Sigmoid colon (tissue), 7 donors: ENCODE results near the gene TCF7L1. TPM values are rescaled to one million over a fixed set of nuclear protein-coding genes. Genes with fewer than 3 reads are reported as not detected.

Experiments
- DNase-seq: peaks from one replicate; pipeline ENCODE4 v3.0.0-alpha.2; 2019
- H3K27ac ChIP-seq, 4 donors: fragments of 200-600 bp; sonication (generic); one replicate each; pipeline ENCODE4 v1.5.1; 2016 to 2019; ENCODE audit warnings: mild to moderate bottlenecking in 1 of 4
- H3K27me3 ChIP-seq, 3 donors: fragments of 200-600 bp; sonication (generic); one replicate each; pipeline ENCODE4 v1.5.1; 2019; ENCODE audit warnings: mild to moderate bottlenecking in 1 of 3
- H3K36me3 ChIP-seq, 4 donors: fragments of 200-600 bp; sonication (generic); one replicate each; pipeline ENCODE4 v1.5.1; 2016 to 2019
- H3K4me1 ChIP-seq, 4 donors: fragments of 200-600 bp; sonication (generic); one replicate each; pipeline ENCODE4 v1.5.1; 2017 to 2019
- H3K4me3 ChIP-seq, 4 donors: fragments of 200-600 bp; sonication (generic); one replicate each; pipeline ENCODE4 v1.5.1; 2017 to 2019; ENCODE audit warnings: mild to moderate bottlenecking in 2 of 4, moderate library complexity in 1 of 4
- H3K9me3 ChIP-seq, 4 donors: fragments of 200-600 bp in 3 of 4; sonication (generic) in 3 of 4; one replicate each; pipeline versions ENCODE4 v1.5.1 to v1.6.1; 2013 to 2019
- EP300 ChIP-seq, 4 donors: sonication (generic); formaldehyde crosslinking; IDR thresholded peaks; one replicate each; pipeline ENCODE4 v1.6.1; 2017; ENCODE audit warnings: antibody characterized with exemption in 4 of 4
- POLR2A ChIP-seq, 2 donors: fragments of 450-650 bp; IDR thresholded peaks; one replicate each; pipeline ENCODE4 v1.6.1; 2016; ENCODE audit warnings: antibody characterized with exemption in 2 of 2, mild to moderate bottlenecking in 2 of 2, moderate library complexity in 2 of 2
- POLR2AphosphoS5 ChIP-seq, 4 donors: sonication (generic); formaldehyde crosslinking; IDR thresholded peaks; one replicate each; pipeline ENCODE4 v1.6.1; 2017; ENCODE audit warnings: antibody characterized with exemption in 4 of 4
- WGBS, 2 donors: extraction: QIAGEN DNeasy Blood & Tissue Kit; methylation state at CpG; one replicate each; pipeline ENCODE4 v1.1.7; 2013; 5-methylcytosine and 5-hydroxymethylcytosine counted together
- intact Hi-C: fragments of 100-400 bp; cut with DNase I; formaldehyde crosslinking; loops from one replicate; pipeline ENCODE4 v1.15.1; 2023
- polyA plus RNA-seq, 3 donors: library from polyadenylated mRNA; stranded (reverse); fragments of 200-250 nt; gene quantifications; one replicate each; pipeline ENCODE4 v1.2.3, GENCODE V29; 2013
- total RNA-seq, 4 donors: library from RNA; depleted of rRNA; stranded (reverse); fragments of >200 nt; gene quantifications; one replicate each; pipeline ENCODE4 v1.1.0, GENCODE V29; 2016
- TF ChIP-seq, protein P1 (sequence below), 4 experiments: fragments of 450-650 bp in 3 of 4; fragments of 200-600 bp in 1 of 4; IDR thresholded peaks; one replicate each; pipeline ENCODE4 v1.5.1; 2016 to 2019; ENCODE audit warnings: antibody characterized with exemption in 4 of 4, mild to moderate bottlenecking in 3 of 4, moderate library complexity in 2 of 4
- donor health status: healthy with polysubstance abuse.
- donor health status: Bipolar disorder and iron deficiency.
- donor health status: healthy.

TCF7L1 gene
- total and polyA plus RNA-seq, 7 donors = 1.2 to 15.2 (median 4.0) TPM

DNA sequence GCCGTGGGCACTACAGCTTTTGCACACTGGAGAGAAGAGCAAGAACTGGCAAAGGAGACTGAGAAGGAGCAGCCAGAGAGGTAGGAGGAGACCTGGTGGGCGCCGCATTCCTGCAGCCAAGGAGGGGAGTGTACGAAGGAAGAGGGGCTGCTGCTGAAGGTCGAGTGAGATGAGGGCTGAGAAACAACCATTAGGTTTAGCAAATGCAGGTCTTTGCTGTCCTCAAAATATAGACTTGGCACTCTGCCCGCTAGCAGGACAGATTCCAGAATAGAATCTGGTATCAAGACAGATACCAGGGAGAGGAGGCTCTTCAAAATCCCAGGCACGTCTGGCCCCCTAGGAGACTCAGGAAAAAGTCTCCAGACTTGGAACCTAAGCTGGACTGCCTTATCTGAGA, 111.6 kb downstream of the TCF7L1 start:
- 85 to 86% methylated on average over 7 of the region's 7 CpGs for WGBS, 2 donors
- H3K4me3 ChIP-seq = no peak overlapping the region

DNA sequence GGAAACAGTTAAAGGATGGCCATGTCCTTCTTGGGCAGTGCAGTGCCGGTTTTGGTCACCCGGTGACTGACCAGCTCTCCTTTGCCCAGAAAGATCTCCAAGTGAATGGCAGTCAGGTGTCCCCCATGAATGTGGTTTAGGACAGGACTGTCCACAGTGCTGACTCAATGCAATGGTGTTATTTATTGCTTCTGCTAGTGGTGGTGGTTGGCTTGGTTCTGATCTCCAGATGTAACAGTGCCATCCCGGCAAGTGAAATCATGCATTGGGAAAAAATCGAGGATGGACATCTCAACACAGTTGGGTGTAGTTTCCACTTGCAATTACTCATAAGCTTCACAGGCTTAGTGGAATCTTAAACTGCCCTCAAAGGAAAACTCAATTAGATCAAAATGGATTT, 112.7 kb downstream of the TCF7L1 start:
- Histone ChIP-seq H3K4me3 (no peak overlapping the region), H3K9me3 (no peaks in the 10 kb centered on the region), H3K36me3 (no peaks in the 10 kb centered on the region), H3K4me1 (peaks cover 0 to 52% (median 36%) of the 10 kb centered on the region in 4 donors), H3K27ac (no peak overlapping the region), H3K27me3 (no peaks in the 10 kb centered on the region)
- no peak for DNase-seq
- no peak for TF ChIP-seq EP300 (IDR thresholded peaks at IDR 0.05)
- TF ChIP-seq POLR2AphosphoS5 (IDR thresholded peaks at IDR 0.05) = no peak
- TF ChIP-seq POLR2A (IDR thresholded peaks at IDR 0.05) = no peak
- TF ChIP-seq, protein P1, sequence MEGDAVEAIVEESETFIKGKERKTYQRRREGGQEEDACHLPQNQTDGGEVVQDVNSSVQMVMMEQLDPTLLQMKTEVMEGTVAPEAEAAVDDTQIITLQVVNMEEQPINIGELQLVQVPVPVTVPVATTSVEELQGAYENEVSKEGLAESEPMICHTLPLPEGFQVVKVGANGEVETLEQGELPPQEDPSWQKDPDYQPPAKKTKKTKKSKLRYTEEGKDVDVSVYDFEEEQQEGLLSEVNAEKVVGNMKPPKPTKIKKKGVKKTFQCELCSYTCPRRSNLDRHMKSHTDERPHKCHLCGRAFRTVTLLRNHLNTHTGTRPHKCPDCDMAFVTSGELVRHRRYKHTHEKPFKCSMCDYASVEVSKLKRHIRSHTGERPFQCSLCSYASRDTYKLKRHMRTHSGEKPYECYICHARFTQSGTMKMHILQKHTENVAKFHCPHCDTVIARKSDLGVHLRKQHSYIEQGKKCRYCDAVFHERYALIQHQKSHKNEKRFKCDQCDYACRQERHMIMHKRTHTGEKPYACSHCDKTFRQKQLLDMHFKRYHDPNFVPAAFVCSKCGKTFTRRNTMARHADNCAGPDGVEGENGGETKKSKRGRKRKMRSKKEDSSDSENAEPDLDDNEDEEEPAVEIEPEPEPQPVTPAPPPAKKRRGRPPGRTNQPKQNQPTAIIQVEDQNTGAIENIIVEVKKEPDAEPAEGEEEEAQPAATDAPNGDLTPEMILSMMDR (IDR thresholded peaks at IDR 0.05) = no peak
- intact Hi-C loops = no loop called here
- WGBS, 2 donors = 69 to 87% methylated on average over 4 of the region's 4 CpGs

More for the DNA sequence above, 111.6 kb downstream of the TCF7L1 start:
- H3K9me3 ChIP-seq = no peaks in the 10 kb centered on the region
- TF ChIP-seq EP300 (IDR thresholded peaks at IDR 0.05) = no peak
- TF ChIP-seq POLR2A (IDR thresholded peaks at IDR 0.05) = no peak
- TF ChIP-seq, protein P1 (IDR thresholded peaks at IDR 0.05) = no peak
- no peak for TF ChIP-seq POLR2AphosphoS5 (IDR thresholded peaks at IDR 0.05)
- intact Hi-C loops = no loop called here
- H3K4me1 ChIP-seq = peaks cover 0 to 52% (median 35%) of the 10 kb centered on the region in 4 donors
- H3K27ac ChIP-seq = no peak overlapping the region
- no peak for DNase-seq
- no peaks in the 10 kb centered on the region for H3K27me3 ChIP-seq
- H3K36me3 ChIP-seq = no peaks in the 10 kb centered on the region

DNA sequence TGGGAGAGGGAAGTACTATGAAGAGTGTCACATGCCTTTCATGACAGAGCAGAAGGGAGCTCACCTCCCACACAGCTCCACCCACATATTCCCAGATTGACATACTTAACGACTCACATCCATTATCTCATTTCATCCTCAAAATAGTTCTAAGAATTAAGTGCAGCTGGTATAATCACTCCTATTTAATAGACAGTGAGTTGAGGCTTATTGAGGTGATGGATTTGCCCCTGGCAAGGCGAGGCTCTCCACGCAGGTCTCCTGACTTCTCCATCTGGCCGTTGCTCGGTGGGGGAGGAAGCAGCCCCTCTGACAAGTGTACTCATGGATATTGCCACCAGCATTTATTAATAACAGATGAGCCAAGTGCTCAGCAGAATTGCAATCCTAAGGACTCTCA, 113.2 kb downstream of the TCF7L1 start:
- intact Hi-C loops = no loop called here
- H3K36me3 ChIP-seq = no peaks in the 10 kb centered on the region
- TF ChIP-seq POLR2AphosphoS5 (IDR thresholded peaks at IDR 0.05) = no peak
- no peak for TF ChIP-seq POLR2A (IDR thresholded peaks at IDR 0.05)
- TF ChIP-seq, protein P1 (IDR thresholded peaks at IDR 0.05) = no peak
- no peak for TF ChIP-seq EP300 (IDR thresholded peaks at IDR 0.05)
- no peak overlapping the region for H3K27ac ChIP-seq
- H3K4me1 ChIP-seq = peaks cover 0 to 52% (median 36%) of the 10 kb centered on the region in 4 donors
- H3K9me3 ChIP-seq = no peaks in the 10 kb centered on the region
- no peaks in the 10 kb centered on the region for H3K27me3 ChIP-seq
- WGBS, 2 donors = 82 to 91% methylated on average over 5 of the region's 5 CpGs
- no peak overlapping the region for H3K4me3 ChIP-seq
- no peak for DNase-seq

DNA sequence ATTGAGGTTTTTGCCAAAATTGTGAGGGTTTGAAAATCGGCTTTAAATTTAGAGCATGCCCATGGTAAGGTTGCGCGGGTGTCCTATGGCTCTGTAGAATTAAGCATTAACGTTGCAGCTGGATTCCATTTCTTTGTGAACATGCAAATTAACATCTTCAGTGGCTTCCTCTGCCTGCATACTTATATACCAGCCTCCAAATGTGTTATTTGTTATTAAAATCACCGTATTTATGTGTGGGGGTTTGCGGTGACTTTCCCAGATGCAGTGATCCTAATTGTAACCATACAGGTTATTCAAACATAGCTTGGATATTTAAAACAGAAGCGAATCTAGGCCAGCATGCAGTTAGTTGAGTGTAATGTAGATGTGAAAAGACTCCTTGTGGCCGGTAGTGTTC, 114.4 kb downstream of the TCF7L1 start:
- DNase-seq = no peak
- TF ChIP-seq POLR2A (IDR thresholded peaks at IDR 0.05) = no peak
- no peak for TF ChIP-seq POLR2AphosphoS5 (IDR thresholded peaks at IDR 0.05)
- TF ChIP-seq, protein P1 (IDR thresholded peaks at IDR 0.05) = no peak
- no peak for TF ChIP-seq EP300 (IDR thresholded peaks at IDR 0.05)
- no peak overlapping the region for H3K4me3 ChIP-seq
- H3K4me1 ChIP-seq = peaks cover 0 to 52% (median 36%) of the 10 kb centered on the region in 4 donors
- intact Hi-C loops = no loop called here
- 85 to 90% methylated on average over 8 of the region's 8 CpGs for WGBS, 2 donors
- H3K36me3 ChIP-seq = no peaks in the 10 kb centered on the region
- no peak overlapping the region for H3K27ac ChIP-seq
- no peaks in the 10 kb centered on the region for H3K9me3 ChIP-seq
- no peaks in the 10 kb centered on the region for H3K27me3 ChIP-seq
